Cortex of kidney (tissue), 1 donor: ENCODE data around the gene SOCS6.
"Not testable (repeated sequence)": the region's sequence is repeated elsewhere in the genome, so short reads cannot be mapped to it uniquely, and the experiment has no call there.

Experiments used
- DNase-seq: peaks from one replicate; lab custom pipeline; 2025; lab: John Stamatoyannopoulos, UW

The SOCS6 gene

GRCh38 chr18:70355620-70356385 lies 67.0 kb downstream of the SOCS6 start:
- no peak for DNase-seq

DNA sequence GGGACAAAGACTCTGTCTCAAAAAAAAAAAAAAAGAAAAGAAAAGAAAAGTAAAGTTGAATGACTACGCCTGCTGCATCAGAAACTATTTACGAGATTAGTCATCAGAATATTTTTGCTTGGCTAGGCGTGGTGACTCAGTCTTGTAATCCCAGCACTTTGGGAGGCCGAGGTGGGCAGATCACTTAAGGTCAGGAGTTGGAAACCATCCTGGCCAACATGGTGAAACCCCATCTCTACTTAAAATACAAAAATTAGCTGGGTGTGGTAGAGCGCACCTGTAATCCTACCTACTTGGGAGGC lies 69.2 kb downstream of the SOCS6 start:
- DNase-seq: not testable (repeated sequence)

GRCh38 chr18:70359071-70359470 lies 70.2 kb downstream of the SOCS6 start:
- DNase-seq: no peak

GRCh38 chr18:70362258-70362657 lies 73.4 kb downstream of the SOCS6 start:
- DNase-seq: no peak

GRCh38 chr18:70363861-70364260 lies 75.0 kb downstream of the SOCS6 start:
- DNase-seq: no peak

DNA sequence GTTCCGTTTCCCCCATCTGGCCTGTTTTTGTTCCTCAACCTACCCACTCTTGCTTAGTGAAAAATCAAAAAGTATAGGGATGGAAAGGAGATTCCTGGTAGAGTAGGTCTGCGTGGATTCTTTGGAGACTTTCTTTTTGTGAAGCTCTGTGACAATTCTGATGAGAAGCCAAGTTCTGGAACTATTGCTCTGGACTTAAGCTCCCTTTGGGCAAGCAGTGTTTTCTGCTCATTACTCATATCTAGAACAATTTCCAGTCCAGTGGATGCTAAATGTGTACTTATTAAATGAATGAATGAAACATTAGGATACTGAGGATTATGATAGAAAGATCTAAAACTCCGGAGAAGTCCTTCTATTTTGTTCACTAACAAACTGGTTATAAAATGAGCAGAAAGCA lies 76.5 kb downstream of the SOCS6 start:
- no peak for DNase-seq

DNA sequence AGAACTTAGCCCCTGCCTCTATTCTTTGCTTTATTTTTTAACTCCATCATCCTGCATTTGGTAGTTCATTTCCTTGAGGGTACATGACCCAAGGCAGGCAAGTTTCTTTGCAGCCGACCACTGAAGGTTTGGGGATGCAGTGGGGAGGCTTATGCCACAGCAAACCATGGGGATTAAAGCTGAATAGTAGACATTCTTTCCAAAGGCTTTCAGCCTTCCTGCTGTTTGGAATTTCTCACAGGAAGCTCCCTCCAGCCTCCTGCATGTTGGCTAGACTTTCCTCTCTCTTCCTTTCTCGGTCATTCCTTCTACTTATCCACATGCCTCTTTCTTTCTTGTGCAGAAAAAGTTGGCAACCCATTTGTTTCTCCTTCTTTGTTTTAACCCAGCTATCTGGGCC lies 77.3 kb downstream of the SOCS6 start:
- no peak for DNase-seq

DNA sequence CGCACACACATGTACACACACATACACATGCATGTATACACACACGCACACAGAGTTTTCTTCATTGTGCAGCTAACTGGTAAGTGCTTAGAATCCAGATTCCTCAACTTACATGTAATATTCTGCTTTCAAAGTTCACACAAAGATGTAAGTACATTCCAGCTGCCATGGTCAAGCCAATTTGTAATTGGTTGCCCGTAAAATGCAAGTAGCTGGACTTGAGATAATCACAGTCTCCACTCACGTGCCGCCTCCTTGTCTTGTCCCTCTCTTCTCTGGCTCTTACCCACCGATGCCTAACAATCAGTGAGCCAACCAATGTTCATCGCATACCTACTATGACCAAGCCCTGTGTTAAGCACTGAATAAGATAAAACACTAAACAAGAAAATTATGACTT lies 77.8 kb downstream of the SOCS6 start:
- DNase-seq: no peak

GRCh38 chr18:70367344-70367743 lies 78.5 kb downstream of the SOCS6 start:
- DNase-seq: not testable (repeated sequence)

DNA sequence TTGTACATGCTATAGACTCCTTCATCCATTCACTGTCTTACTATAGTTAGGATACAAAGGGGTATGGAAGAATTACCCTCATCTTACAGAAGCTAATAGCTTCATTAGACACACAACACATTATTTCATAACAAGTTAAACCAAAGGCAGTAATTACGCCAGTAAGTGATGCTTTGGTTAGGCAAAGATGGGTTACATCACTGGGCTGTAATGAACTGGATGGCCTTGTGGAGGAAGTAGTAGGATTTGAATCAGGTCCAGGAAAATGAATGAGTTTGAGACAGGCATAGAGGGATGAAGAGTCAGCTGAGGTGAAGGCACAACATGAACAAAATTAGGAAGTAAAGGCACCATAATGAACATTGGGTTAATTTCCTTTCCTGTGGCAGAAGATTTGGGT lies 80.1 kb downstream of the SOCS6 start:
- DNase-seq: no peak

- no peak for DNase-seq
Measured at GRCh38 chr18:70370762-70371733, 82.2 kb downstream of the SOCS6 start.

GRCh38 chr18:70371908-70372307 lies 83.1 kb downstream of the SOCS6 start:
- no peak for DNase-seq

DNA sequence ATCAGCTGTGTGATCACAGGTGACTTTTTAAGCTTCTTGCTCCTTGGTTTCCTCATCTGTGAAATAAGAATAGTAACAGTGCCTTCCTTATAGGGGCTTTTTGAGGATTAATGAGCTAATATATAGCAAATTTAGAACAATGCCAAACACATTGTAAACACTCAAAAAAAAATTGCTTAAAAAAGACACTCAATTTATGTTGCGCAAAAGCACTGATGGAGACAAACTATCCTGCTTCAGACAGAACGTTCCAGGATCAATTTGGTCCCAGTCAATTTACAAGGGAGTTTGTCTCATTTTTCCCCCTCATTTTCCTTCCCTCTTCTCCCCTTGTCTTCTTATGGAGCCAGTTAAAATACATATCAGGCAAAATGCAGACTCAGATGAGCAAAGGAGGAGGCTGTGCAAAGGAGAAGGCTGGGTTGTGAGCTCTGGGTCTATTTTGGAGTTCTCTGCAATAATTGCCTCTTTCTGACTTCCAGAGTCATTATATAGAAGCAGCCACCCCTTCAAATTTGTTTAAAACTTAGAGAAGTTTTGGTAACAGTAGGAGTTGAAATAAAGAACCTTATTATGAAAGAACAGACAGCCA lies 83.7 kb downstream of the SOCS6 start:
- no peak for DNase-seq

DNA sequence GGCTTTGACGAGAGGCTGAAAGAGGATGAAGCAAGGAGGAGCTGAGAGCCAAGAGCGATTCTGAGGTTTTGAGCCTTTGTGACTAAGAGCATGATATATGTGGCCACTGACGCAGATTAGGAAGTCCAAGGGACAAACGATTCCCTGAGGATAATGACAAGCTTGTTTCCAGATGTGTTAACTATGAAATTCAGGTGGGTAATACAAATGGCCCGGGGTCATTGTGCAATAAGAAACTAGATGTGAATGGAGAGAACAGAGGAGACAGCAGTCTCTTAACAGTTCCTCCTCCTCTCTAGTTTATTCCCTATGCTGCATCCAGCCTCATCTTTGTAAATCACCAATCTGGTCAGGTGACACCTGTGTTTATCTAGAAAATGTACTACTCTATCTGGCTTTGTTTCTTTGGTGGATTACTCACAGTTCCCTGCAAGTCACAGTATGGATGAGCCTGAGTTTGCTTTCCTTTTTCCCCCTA lies 84.2 kb downstream of the SOCS6 start:
- no peak for DNase-seq

- DNase-seq: no peak
Measured at GRCh38 chr18:70374154-70374553, 85.3 kb downstream of the SOCS6 start.

GRCh38 chr18:70376137-70376913 lies 87.5 kb downstream of the SOCS6 start:
- DNase-seq: no peak

DNA sequence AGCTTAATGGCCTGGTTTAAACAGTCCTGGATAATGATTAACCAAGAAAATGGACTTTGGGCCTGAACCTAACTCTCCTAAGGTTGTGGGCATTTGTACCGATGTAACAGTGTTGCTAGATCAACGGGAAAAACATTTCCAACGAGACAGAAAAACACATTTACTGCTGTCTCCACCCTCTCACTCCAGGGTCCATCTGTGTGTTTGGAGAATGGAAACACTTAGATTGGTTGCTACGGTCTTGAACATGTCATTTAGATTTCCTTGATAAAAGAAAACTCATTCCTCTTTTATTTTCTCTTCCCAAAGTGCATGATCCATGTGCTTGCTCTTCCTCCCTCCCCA lies 88.0 kb downstream of the SOCS6 start:
- no peak for DNase-seq

GRCh38 chr18:70377317-70377799 lies 88.5 kb downstream of the SOCS6 start:
- no peak for DNase-seq

- DNase-seq: no peak
Measured at GRCh38 chr18:70377857-70378701, 89.2 kb downstream of the SOCS6 start.
